ENCODE measurements around the gene DACH1.

GRCh38 chr13:71625694-71626093 is 241.3 kb downstream of the DACH1 start:
- TF ChIP-seq POLR2A (IDR thresholded peaks at IDR 0.05) (no peak), CTCF (IDR thresholded peaks at IDR 0.05) (no peak)

Data from esophagus squamous epithelium (tissue), 4 donors.